ENCODE data around the gene AMH. TPM values are rescaled to one million over a fixed set of nuclear protein-coding genes. Genes with fewer than 3 reads are reported as not detected.

The AMH gene
- total and polyA plus RNA-seq, 2 of the 13 experiments (the other 11 are each of a cell fraction or from before 2014, with no cell fraction given) = 0.03 to 0.18 TPM

GRCh38 chr19:2268861-2269243, 19.7 kb downstream of the AMH start:
- ATAC-seq = no peak
- H3K27ac ChIP-seq (ENCODE audit: extremely low read length, insufficient read depth, low read length) = peak overlapping the region; percentile 57
- H3K79me2 ChIP-seq (ENCODE audit: insufficient read depth, low read length) = peaks cover 32% of the 10 kb centered on the region
- POLR2A ChIA-PET = interaction anchor here (1.8 to 2.8 kb wide), 2 partner anchors 15 to 34 kb away, joined by 8 to 9 read pairs; no protein-coding TSS in a partner anchor
- peak overlapping the region; percentile 78 for H3K9ac ChIP-seq (ENCODE audit: insufficient read depth, low read depth, low read length)
- FAIRE-seq = no peak
- intact Hi-C loops (cut with micrococcal nuclease; ENCODE audit: unreplicated experiment) (no loop called here), in situ Hi-C loops (cut with HindIII; ENCODE audit: extremely low pct_ligation_motif_present, low pct_unique_long_range_greater_than_20kb) (no loop called here)
- H3K9me3 ChIP-seq (ENCODE audit: low read length) = no peaks in the 10 kb centered on the region
- peaks cover 42% of the 10 kb centered on the region for H4K20me1 ChIP-seq (ENCODE audit: insufficient read depth, low read length)
- peak overlapping the region; percentile 99 for H3K4me2 ChIP-seq (ENCODE audit: low read depth, low read length)
- no peak overlapping the region for H2AFZ ChIP-seq (ENCODE audit: low read length)
- under 1% methylated on average over 10 of the region's 19 CpGs for WGBS (ENCODE audit: low lambda C conversion rate)
- TF ChIP-seq SRSF4 (IDR thresholded peaks at IDR 0.05; ENCODE audit: low read depth, low read length, poor library complexity, severe bottlenecking) = no peak
- TF ChIP-seq KDM5A (IDR thresholded peaks at IDR 0.05; ENCODE audit: borderline replicate concordance, low read length) = peak; percentile 78; the same call in 1 of the 2 replicates
- 0 out of 2 replicates have a peak, but pooled peaks have one; percentile 14 for TF ChIP-seq ZBTB10 (CRISPR knock-in tag; IDR thresholded peaks at IDR 0.05; ENCODE audit: borderline replicate concordance)
- TF ChIP-seq NKX3-1 (CRISPR knock-in tag; IDR thresholded peaks at IDR 0.05) = 0 out of 2 replicates have a peak, but pooled peaks have one; percentile 5
- TF ChIP-seq ZNF790 (CRISPR knock-in tag; IDR thresholded peaks at IDR 0.05; ENCODE audit: borderline replicate concordance) = 0 out of 2 replicates have a peak, but pooled peaks have one; percentile 2
- TF ChIP-seq ZMYM4 (CRISPR knock-in tag; IDR thresholded peaks at IDR 0.05) = no peak
- TF ChIP-seq ZNF18 (CRISPR knock-in tag; IDR thresholded peaks at IDR 0.05; ENCODE audit: insufficient replicate concordance) = peak; percentile 45
- no peak for TF ChIP-seq ZNF781 (CRISPR knock-in tag; IDR thresholded peaks at IDR 0.05; ENCODE audit: borderline replicate concordance, not compliant biosample characterization)
- peak; percentile 65; the same call in 1 of the 2 replicates for TF ChIP-seq ZBTB7B (CRISPR knock-in tag; IDR thresholded peaks at IDR 0.05)
- TF ChIP-seq SKIL (CRISPR knock-in tag; IDR thresholded peaks at IDR 0.05; ENCODE audit: borderline replicate concordance) = no peak
- TF ChIP-seq RFX5 (IDR thresholded peaks at IDR 0.05; ENCODE audit: low read depth, low read length) = no peak
- peak; percentile 63 for TF ChIP-seq PATZ1 (CRISPR knock-in tag; IDR thresholded peaks at IDR 0.05)
- no peak for DNase-seq (ENCODE audit: low spot score)
- H3K4me3 ChIP-seq (replicated peaks in 1 of 3; ENCODE audit: insufficient read depth in 1 of 3, low read depth in 2 of 3, low read length in 3 of 3) = peak overlapping the region; percentile 85 to 99 (median 96)
- no TSS peak for BruUV-seq (replicated peaks)
- H3K27me3 ChIP-seq (ENCODE audit: control insufficient read depth in 1 of 2, insufficient read depth in 2 of 2, low read length in 2 of 2) = no peaks in the 10 kb centered on the region; a peak in 1 of 5 replicates
- CTCF ChIA-PET (ENCODE audit: low intra/inter-chr PET ratio, low total read pairs) = no interaction called here
- peaks cover 66% of the 10 kb centered on the region for H3K4me1 ChIP-seq (ENCODE audit: insufficient read depth, low read length)
- peaks cover 3 to 17% of the 10 kb centered on the region in 2 experiments; a peak in 4 of 5 replicates for H3K36me3 ChIP-seq (replicated peaks in 1 of 2; ENCODE audit: control insufficient read depth in 1 of 2, insufficient read depth in 2 of 2, low read length in 2 of 2)

All from HepG2 (cell line).